KOPT-K1 (cell line): ENCODE data around the gene RGS2.

Experiments
- H3K27ac ChIP-seq: fragments of 200-600 bp; sonication (generic); 2 replicates; pipeline ENCODE4 v1.5.1; 2016; ENCODE audit warnings: antibody characterized with exemption, mild to moderate bottlenecking, low read depth, low read length; ENCODE audit not compliant: poor library complexity, severe bottlenecking
- H3K36me3 ChIP-seq: fragments of 200-600 bp; sonication (generic); 2 replicates; pipeline ENCODE4 v1.5.1; 2017; ENCODE audit warnings: antibody characterized with exemption, mild to moderate bottlenecking, low read length, moderate library complexity; ENCODE audit not compliant: insufficient read depth
- H3K9me3 ChIP-seq: fragments of 200-600 bp; sonication (generic); 2 replicates; pipeline ENCODE4 v1.5.1; 2017; ENCODE audit warnings: antibody characterized with exemption, low read length, mild to moderate bottlenecking; ENCODE audit not compliant: insufficient read depth, poor library complexity, severe bottlenecking

Gene RGS2

GRCh38 chr1:192809307-192810252 is 741 bp downstream of the RGS2 start:
- Histone ChIP-seq H3K36me3 (no peaks in the 10 kb centered on the region), H3K9me3 (no peaks in the 10 kb centered on the region), H3K27ac (peak overlapping the region; percentile 40)

- Histone ChIP-seq H3K9me3 (no peaks in the 10 kb centered on the region), H3K36me3 (no peaks in the 10 kb centered on the region), H3K27ac (no peak overlapping the region)
These were observed 1.5 kb downstream of the RGS2 start for GRCh38 chr1:192810253-192810880.

- Histone ChIP-seq H3K36me3 (no peaks in the 10 kb centered on the region), H3K27ac (no peak overlapping the region), H3K9me3 (no peaks in the 10 kb centered on the region)
These were observed 2.2 kb downstream of the RGS2 start for GRCh38 chr1:192811006-192811405.

GRCh38 chr1:192811594-192812239 is 2.9 kb downstream of the RGS2 start:
- H3K27ac ChIP-seq = no peak overlapping the region
- no peaks in the 10 kb centered on the region for H3K9me3 ChIP-seq
- H3K36me3 ChIP-seq = no peaks in the 10 kb centered on the region

- Histone ChIP-seq H3K36me3 (no peaks in the 10 kb centered on the region), H3K27ac (no peak overlapping the region), H3K9me3 (no peaks in the 10 kb centered on the region)
These were observed 3.8 kb downstream of the RGS2 start for GRCh38 chr1:192812420-192813209.

- Histone ChIP-seq H3K9me3 (no peaks in the 10 kb centered on the region), H3K36me3 (no peaks in the 10 kb centered on the region), H3K27ac (no peak overlapping the region)
These were observed 6.0 kb downstream of the RGS2 start for GRCh38 chr1:192814805-192815204.

GRCh38 chr1:192817246-192817645 is 8.4 kb downstream of the RGS2 start:
- no peaks in the 10 kb centered on the region for H3K9me3 ChIP-seq
- no peaks in the 10 kb centered on the region for H3K36me3 ChIP-seq
- no peak overlapping the region for H3K27ac ChIP-seq

- H3K9me3 ChIP-seq = no peaks in the 10 kb centered on the region
- H3K36me3 ChIP-seq = no peaks in the 10 kb centered on the region
- H3K27ac ChIP-seq = no peak overlapping the region
These were observed 12.5 kb downstream of the RGS2 start for GRCh38 chr1:192821296-192821695.

GRCh38 chr1:192824511-192824910 is 15.7 kb downstream of the RGS2 start:
- no peaks in the 10 kb centered on the region for H3K36me3 ChIP-seq
- H3K27ac ChIP-seq = no peak overlapping the region
- no peaks in the 10 kb centered on the region for H3K9me3 ChIP-seq

GRCh38 chr1:192826791-192827546 is 18.1 kb downstream of the RGS2 start:
- Histone ChIP-seq H3K27ac (no peak overlapping the region), H3K36me3 (no peaks in the 10 kb centered on the region), H3K9me3 (no peaks in the 10 kb centered on the region)

GRCh38 chr1:192830595-192831246 is 21.9 kb downstream of the RGS2 start:
- Histone ChIP-seq H3K27ac (no peak overlapping the region), H3K36me3 (no peaks in the 10 kb centered on the region), H3K9me3 (no peaks in the 10 kb centered on the region)

GRCh38 chr1:192831706-192832355 is 23.0 kb downstream of the RGS2 start:
- H3K9me3 ChIP-seq = no peaks in the 10 kb centered on the region
- no peak overlapping the region for H3K27ac ChIP-seq
- no peaks in the 10 kb centered on the region for H3K36me3 ChIP-seq

- Histone ChIP-seq H3K27ac (no peak overlapping the region), H3K36me3 (no peaks in the 10 kb centered on the region), H3K9me3 (no peaks in the 10 kb centered on the region)
These were observed 23.7 kb downstream of the RGS2 start for GRCh38 chr1:192832492-192832891.
